ENCODE results near the gene WDR90.

WDR90 gene

DNA sequence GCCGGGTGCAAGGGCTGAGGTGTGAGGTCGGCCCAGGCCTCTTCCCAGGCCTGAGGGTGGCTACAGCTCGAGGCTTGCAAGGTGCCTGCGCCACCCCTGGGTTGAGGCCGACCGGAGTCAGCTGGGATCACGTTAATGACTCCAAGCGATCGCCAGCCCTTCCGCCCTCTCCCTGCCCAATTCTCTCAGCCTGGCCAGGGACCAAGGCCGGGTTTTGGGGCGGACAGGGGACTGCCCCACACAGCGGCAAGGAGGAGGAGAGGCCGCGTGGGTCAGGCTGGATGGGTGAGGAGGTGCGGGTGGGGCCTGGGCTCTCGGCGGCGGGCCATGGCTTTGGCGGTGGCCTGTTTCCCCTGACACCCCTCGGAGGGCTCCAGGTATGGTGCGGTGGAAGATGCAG is 44.2 kb downstream of the WDR90 start:
- DNase-seq, result no peak

DNA sequence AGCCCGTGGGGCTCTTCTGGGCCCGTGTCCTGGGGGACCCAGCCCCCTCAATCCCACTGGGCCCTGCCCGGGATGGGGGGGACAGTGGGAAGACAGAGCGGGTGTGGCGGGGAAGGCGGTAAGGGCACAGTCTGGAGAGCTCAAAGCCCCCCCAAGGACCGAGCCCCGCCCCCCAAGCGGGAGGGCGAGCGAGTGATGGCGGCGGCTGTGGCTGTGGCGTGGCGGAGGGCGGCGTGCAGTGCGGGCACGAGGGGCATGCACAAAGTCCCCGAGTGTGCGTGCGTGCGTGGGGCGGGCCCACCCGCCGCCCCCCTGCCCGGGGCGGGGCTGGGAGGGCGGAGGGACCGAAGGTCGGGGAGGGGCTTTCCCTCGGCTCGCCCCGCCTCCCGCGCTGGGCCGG is 44.6 kb downstream of the WDR90 start:
- DNase-seq, result no peak

GRCh38 chr16:694187-694862 is 45.2 kb downstream of the WDR90 start:
- no peak for DNase-seq

- no peak for DNase-seq
Observed at GRCh38 chr16:694863-695354, 45.7 kb downstream of the WDR90 start.

DNA sequence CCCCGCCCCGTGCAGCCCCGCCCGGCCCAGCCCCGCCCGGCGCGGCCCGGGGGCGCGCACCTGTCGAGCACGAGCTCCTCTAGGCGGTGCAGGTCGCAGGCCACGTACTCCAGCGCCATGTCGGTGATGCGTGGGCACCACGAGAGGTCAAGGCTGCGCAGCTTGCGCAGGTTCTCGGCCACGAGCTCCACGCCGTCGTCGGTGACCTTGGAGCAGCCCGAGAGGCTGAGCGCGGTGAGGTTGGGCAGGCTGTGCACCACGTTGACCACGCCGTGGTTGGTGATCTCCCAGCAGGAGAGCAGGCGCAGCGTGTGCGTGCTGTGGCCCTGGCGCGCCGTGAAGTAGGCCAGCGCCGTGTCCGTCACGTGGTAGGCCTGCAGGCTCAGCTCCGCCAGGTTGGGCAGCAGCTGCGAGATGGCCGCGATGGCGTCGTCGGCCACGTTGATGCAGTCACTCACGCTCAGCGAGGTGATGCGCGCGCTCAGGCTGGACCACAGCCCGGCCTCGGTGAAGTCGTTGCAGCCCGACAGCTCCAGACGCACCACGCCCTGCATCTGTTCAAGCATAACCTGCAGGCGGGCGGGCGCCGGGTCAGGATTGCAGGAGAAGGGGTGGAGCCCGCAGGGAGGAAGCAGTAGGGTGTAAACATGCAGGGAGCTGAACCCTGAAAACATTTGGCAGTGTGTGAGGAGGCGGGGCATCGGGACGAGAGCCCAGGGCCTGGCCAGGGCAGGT is 46.4 kb downstream of the WDR90 start:
- peak; percentile 78 for DNase-seq

GRCh38 chr16:698911-699671 is 49.9 kb downstream of the WDR90 start:
- no peak for DNase-seq

DNA sequence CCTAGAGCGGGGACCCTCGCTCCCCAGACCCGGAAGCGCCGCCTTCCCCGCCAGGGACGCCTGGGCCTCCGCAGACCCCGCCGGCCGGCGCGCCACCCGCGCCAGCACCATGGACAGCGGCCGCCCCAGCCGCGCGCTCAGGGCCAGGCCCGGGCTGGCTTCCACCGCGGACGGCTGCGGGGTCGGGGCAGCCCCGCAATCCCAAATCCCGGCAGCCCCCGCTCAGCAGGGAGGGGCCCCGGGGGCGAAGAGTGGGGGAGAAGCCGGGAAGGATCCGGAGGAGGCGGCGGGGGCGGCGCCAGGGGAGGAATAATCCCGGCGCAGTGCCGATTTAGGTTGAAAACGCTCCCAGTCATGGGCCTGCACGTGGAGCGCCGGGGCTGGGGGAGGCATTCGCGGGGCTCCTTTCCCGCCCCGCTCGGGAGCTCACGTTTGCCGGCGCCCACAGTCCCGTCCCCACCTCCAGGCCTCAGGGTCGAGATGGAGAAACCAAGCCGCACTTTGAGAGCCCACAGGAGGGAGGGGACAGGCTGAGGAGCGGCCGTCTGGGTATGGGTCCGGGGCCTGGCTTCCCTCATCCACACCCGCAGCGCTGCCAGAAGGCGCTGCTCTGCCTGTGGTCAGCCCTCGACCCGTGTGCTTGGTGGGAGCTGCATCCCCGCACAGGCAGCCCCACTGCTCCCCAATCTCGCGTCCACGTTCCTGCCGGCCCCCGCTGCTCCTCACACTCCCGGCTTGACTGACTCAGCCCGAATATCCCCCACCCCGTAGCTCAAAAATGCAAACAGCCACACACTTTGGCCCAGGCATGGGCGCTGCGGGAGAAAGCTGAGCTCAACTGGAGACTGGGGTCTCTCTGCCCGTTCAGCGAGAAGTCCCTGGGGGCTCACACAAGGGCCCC is 51.8 kb downstream of the WDR90 start:
- peak; percentile 61 for DNase-seq

DNA sequence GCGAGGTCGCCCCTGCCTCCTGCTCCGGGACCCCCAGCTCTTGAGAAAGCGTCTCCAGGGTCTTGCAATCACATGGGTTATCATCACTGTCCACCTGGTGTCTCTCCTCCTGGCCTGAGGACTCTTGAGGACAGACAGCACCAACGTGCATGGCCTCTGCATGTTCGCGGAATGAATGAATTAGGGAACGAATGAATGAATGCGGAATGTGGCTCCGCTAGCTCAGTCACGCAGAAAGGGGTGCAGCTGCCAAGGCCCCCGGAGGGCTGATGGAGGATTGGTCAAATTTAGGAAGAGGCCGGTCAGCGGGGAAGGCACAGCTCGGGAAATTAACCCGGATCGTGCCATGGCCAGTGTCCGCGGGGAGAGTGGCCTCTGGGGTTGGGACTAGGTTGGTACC is 53.2 kb downstream of the WDR90 start:
- no peak for DNase-seq

GRCh38 chr16:703406-703805 is 54.2 kb downstream of the WDR90 start:
- no peak for DNase-seq

GRCh38 chr16:704047-704446 is 54.9 kb downstream of the WDR90 start:
- no peak for DNase-seq

DNA sequence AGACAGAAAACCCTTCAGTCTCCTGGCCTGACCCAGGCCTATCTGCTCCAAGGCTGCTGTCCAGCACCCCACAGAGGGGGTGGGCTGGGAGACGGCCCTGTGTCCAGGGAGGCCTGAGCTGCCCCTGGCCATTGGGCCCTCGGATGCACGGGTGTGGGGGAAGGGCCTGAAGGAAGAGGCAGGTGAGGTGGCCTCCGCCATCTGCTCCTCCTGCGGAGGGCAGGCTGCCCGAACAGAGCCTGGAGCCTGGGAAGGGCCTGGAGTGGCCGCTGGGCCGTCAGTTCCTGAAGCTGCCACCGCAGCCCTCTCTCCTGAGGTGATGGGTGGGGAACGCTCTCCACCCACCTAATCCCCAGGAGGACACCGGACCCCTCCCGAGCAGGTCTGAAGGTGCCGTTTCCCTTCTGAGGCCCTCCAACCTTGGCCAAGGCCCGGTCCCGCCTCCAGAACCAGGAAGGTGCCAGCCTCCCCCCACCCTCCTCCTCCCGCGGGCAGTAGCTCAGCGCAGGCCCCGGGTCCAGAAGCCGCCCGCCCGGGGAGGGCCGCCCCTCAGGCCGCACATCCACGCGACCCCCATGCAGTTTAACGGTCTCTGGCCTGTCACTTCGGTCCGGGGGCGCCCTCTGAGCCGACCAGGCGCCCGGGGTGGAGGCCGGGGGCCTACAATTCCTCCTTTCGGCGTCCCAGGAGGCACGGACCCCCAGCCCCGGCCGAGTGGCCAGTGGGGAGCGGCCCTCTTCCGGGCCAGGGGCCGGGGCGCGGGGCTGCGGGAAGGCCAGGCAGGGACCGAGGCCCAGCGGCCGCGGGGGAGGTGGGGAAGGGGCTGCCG is 55.6 kb downstream of the WDR90 start:
- no peak for DNase-seq

DNA sequence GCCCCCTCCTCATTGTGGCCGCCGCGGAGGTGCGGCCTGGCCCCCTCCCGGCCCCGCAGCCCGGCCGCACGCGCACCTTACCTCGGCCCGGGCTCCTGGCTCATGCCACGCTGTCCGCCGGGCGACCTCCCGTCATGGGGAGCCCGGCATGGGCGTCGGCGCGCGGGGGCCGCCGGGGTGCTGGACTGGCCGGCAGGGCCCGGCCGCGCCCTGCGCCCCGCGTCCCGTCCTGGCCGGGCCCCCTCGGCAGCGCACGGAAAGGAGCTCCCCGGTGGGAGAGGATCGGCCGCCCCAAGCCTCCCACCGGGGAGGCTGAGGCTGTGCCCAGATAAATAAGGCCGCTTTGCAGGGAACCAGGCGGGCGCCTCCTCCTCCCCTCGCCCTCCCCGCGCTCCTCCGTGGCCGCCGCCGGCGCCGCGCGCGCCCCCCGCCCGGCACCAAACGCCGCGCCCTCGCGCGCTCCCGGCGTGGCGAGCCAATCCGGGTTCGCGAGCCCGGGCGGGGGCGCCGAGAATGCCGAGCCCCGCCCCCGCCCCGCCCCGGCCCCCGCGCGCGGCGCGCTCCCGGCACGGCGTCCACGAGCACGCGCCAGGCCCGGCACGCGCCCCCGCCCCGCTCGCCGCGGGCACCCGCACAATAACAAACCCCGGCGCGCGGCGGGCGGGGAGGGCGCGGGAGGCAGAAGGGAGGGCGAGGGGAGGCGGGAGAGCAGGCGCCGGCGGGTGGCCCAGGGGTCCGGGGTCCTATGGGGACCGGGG is 56.4 kb downstream of the WDR90 start, which contains the start of gene FBXL16:
FBXL16 (minus strand) TSS at position 371 of the 758 bp plus-strand sequence. CDS start 8,396 bp downstream, outside the sequence.
- DNase-seq, result no peak

DNA sequence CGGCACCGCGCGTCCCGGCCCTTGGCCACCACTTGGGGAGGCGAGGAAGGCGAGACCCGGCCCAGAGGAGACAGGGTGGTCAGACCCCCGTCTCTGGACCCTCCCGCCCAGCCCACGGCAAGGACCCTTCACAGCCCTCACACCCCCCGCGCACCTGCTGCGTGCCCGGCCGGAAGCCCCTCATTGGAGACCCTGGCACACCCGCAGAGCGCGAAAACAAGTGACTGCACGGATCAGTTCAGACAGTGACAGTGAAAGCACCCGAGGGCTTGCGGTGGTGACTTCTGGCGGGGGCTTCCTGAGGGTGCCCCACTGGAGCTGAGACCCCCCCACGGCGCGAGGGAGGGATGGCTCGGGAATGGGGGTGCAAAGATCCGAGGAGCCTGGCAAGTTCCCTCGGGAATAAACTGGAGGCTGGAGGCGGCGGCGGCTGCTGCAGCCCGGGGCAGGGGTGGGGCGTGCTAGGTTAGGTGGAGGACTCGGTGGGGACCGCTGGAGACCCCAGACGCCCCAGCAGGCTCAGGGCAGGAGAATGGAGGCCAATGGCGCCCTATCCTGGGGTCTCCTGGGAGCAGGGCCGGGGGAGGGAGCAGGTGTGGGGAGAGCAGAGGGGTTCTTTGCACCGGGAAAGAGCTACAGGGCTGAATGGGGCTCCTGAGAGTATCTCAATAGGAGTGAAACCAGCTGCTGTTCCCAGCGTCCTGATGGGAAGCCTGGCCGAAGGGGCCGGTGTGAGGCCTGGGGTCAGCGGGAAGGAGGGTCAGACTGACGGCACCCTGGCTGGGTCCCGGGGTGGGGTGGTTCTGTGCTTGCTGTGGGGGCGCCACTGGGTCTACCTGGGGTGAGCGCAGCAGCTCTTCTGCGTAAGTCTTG is 57.3 kb downstream of the WDR90 start:
- DNase-seq, result no peak

GRCh38 chr16:707062-707538 is 57.9 kb downstream of the WDR90 start:
- no peak for DNase-seq

DNA sequence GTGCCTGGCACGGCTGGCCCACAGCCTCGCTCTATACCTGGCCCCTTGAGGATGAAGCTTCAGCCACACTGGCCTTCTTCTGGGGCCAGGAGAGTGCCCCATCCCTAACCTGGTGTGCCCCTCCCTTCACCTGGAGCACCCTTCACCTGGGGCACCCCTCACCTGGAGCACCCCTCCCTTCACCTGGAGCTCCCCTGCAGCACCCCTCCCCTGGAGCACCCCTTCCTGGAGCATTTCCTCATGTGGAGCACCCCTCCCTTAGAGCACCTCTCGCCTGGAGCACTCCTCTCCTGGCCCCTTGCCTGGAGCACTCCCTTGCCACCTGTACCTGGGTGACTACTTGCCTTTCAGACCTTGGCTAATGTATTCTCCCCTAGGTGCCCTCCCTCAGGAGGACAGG is 58.9 kb downstream of the WDR90 start:
- DNase-seq, result no peak

DNA sequence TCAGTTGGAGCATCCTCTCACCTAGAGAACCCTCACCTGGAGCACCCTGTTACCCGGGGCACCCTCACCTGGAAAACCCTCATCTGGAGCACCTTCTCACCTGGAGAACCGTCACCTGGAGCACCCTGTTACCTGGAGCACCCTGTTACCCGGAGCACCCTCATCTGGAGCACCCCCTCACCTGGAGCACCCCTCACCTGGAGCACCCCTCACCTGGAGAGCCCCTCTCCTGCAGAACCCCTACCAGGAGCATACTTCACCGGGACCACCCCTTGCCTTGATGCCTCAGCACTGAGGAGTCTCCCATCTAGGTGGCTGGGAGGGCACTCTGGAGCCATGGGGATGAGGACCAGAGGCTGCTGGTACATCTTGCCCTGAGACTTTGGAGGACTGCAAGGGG is 59.8 kb downstream of the WDR90 start:
- DNase-seq, result no peak

- DNase-seq, result no peak
Observed at GRCh38 chr16:709566-710499, 60.7 kb downstream of the WDR90 start.

DNA sequence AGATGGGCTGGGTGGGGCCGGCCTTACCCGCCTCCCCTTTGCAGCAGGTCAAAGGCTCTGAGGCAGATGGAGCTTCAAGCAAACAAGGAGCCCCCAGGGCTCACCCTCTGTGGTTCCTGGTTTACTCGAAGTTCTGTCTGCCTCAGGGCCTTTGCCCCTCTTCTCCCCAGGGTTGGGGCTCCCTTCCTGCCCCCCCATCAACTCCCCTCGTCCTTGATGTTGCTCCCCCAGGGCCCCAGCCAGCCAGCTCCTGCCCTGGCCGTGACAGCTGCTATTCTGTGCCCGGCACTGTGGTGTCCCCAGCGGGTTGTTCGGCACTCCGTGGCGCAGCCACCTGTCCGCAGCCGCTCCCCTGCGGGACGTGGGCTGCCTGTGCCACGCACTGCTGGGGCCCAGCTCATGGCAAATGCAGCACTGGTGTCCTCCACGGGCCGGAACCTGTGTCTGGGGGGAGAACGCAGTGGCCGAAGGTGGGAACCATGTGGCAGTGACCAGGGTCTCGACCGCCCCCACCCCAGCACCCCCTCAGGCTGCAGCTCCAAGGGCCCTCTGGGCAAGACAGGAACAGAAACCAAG is 61.4 kb downstream of the WDR90 start:
- DNase-seq, result no peak

All from stimulated activated CD8-positive, alpha-beta memory T cell treated with anti-CD3 and anti-CD28 coated beads, Interleukin-4, amount 100 ng/mL, for 48 hours (primary cell).